RCC 7860 (cell line): ENCODE measurements around the gene NECTIN4.
A peak's percentile ranks its signal among the peaks of the same experiment; 100 is the strongest.
"Not testable (repeated sequence)": the region's sequence is repeated elsewhere in the genome, so short reads cannot be mapped to it uniquely, and the experiment has no call there.

Experiments used
- DNase-seq: peaks from one replicate; pipeline ENCODE4 v3.0.0-alpha.2; 2015; ENCODE audit warnings: low spot score
- FAIRE-seq: peaks from 2 replicates; lab custom pipeline; 2012; peaks lifted over from hg19 to GRCh38; lab: Jason Lieb, UNC

Gene NECTIN4

GRCh38 chr1:161033751-161034150 lies 55.6 kb downstream of the NECTIN4 start:
- DNase-seq (no peak), FAIRE-seq (no peak)

DNA sequence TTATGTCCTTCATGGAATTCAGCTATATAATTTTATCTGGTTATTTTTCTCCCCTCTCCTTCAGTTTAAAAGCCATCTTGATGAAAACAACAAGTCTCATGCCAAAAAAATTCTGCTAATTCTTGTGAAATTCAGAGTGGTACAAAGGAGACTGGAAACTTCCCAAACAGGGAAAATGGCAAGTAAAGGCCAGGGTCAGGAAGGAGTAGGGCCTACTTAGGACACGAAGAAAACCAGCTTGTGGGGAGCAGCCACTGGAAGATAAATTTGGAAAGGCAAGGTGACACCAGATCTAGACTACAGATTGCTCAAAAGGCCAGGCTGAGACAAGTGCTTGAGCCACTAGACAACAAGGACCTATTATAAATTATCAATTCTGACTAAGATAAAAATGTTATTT lies 56.9 kb downstream of the NECTIN4 start:
- FAIRE-seq (no peak), DNase-seq (no peak)

DNA sequence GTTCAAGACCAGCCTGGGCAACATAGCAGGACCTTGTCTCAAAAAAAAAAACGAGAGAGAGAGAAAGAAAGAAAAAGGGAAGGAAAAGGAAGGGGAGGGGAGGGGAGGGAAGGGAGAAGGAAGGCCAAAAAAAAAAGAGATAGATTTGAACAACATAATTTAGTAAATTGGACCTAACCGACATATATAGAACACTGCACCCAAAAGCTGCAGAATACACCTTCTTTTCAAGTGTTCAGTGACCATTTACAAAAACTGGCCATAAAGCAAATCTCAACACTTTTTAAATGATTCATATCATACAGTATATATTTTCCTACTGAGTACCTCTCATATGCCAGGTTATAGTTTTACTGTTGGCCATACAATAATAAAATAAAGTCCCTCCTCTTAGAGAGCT lies 57.5 kb downstream of the NECTIN4 start:
- no peak for FAIRE-seq

GRCh38 chr1:161029466-161029865 lies 59.9 kb downstream of the NECTIN4 start:
- not testable (repeated sequence) for FAIRE-seq, DNase-seq

More for the DNA sequence above, 57.5 kb downstream of the NECTIN4 start:
- DNase-seq, result no peak

- DNase-seq, FAIRE-seq: not testable (repeated sequence)
These were observed 62.4 kb downstream of the NECTIN4 start for GRCh38 chr1:161026954-161027353.

- not testable (repeated sequence) for FAIRE-seq, DNase-seq
These were observed 66.9 kb downstream of the NECTIN4 start for GRCh38 chr1:161022432-161022831.

DNA sequence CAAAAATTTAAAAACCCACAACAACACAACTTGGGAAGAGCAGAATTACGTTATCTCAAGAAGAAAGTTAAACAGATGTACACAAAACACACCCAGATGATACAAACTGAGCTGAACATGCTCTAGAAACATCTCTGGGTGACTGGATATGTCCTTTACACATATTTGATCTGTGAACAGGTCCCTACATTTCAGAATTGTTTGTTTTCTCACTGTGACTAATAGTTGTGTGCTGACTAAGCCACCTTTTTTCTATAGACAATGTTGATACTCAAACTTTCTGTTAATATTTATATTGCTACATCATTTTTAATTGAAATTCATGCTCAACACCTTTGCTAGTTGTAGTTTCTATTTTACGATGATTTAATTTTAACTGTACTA lies 67.4 kb downstream of the NECTIN4 start:
- FAIRE-seq, result no peak
- no peak for DNase-seq

DNA sequence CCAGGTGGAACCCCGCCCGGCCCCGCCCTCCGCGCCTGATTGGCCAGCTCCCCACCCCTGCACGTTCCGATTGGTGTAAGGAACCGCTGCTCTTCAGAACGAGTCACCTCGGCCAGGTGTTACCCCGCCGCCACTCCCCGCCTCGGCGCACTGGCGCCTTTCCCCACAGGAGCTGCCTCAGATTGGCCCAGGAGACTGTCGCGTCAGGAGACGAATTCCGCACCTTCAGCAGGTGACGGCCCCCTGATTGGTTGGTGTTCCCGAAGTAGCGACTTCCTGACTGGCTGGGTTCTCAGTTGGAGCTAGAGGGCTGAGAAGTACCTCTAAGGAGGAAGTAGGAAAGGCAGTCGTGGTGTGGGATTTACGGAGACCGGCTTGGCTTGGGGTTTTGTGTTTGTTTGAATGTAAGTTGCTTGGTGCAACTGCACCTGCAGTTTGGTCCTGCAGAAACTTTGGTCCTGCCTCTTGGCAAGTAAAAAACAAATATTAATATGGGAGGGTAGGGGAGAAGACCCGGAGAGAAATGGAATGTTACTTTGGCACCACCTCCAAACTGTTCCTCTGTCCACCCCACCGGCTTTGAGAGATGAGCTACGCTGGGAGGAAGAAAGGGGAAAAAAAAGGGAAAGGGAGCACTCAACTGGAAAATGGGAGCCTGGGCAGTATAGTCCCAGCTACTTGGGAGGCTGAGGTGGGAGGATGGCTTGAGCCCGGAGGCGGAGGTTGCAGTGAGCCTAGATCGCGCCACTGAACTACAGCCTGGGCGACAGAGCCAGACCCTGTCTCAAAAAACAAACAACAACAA lies 68.0 kb downstream of the NECTIN4 start:
- DNase-seq (peak; percentile 76), FAIRE-seq (peak; percentile 11)
